Activated T-cell treated with anti-CD3 and anti-CD28 coated beads for 24 hours (primary cell): ENCODE data around the gene LNPK.
"Not testable (repeated sequence)": the region's sequence is repeated elsewhere in the genome, so short reads cannot be mapped to it uniquely, and the experiment has no call there.

Experiments
- DNase-seq: peaks from one replicate; pipeline ENCODE4 v3.0.0-alpha.2; 2020; ENCODE audit warnings: low read depth

LNPK gene

GRCh38 chr2:175903384-175903936 lies 98.6 kb downstream of the LNPK start:
- DNase-seq, result no peak

- DNase-seq, result not testable (repeated sequence)
Measured at GRCh38 chr2:175895957-175896356, 106.1 kb downstream of the LNPK start.

- no peak for DNase-seq
Measured at GRCh38 chr2:175892046-175892445, 110.0 kb downstream of the LNPK start.

GRCh38 chr2:175890636-175891242 lies 111.3 kb downstream of the LNPK start:
- no peak for DNase-seq

- no peak for DNase-seq
Measured at GRCh38 chr2:175889701-175890302, 112.3 kb downstream of the LNPK start.

- no peak for DNase-seq
Measured at GRCh38 chr2:175887776-175888175, 114.3 kb downstream of the LNPK start.

- no peak for DNase-seq
Measured at GRCh38 chr2:175884697-175885393, 117.2 kb downstream of the LNPK start.

- no peak for DNase-seq
Measured at GRCh38 chr2:175883586-175884194, 118.4 kb downstream of the LNPK start.

- DNase-seq, result no peak
Measured at GRCh38 chr2:175879679-175880078, 122.4 kb downstream of the LNPK start.

GRCh38 chr2:175877845-175878544 lies 124.1 kb downstream of the LNPK start:
- DNase-seq, result no peak

- DNase-seq, result no peak
Measured at GRCh38 chr2:175874291-175874690, 127.8 kb downstream of the LNPK start.
